WTC11 (cell line): ENCODE data around the gene VWA7. TPM values are rescaled to one million over a fixed set of nuclear protein-coding genes. Genes with fewer than 3 reads are reported as not detected.
A peak's percentile ranks its signal among the peaks of the same experiment; 100 is the strongest.

Source experiments
- ATAC-seq: fragments of 200-7000 bp; cut with Tn5 transposase; 2 replicates; pipeline ENCODE4 v1.10.0; 2021; ENCODE audit warnings: mild to moderate bottlenecking, moderate library complexity
- CTCF ChIA-PET: fragments of 300-600 bp; sonication (Branson Sonifier 250); formaldehyde crosslinking; loops from one replicate; lab custom pipeline; 2021; ENCODE audit warnings: antibody characterized with exemption; lab: Charles Lee
- POLR2A ChIA-PET: fragments of 350-600 bp; sonication (Branson Sonifier 250); formaldehyde crosslinking; loops from one replicate; lab custom pipeline; 2021; ENCODE audit warnings: antibody characterized with exemption; lab: Charles Lee
- DNase-seq: peaks from one replicate; pipeline ENCODE4 v3.0.0; 2021; ENCODE audit warnings: low spot score
- H3K27ac Mint-ChIP-seq: 2 replicates; pipeline ENCODE4 v1.8.0; 2021; ENCODE audit warnings: mixed read lengths
- H3K27me3 Mint-ChIP-seq: 2 replicates; pipeline ENCODE4 v1.8.0; 2021; ENCODE audit warnings: low read depth, mild to moderate bottlenecking, moderate library complexity, mixed read lengths
- H3K36me3 Mint-ChIP-seq: 2 replicates; pipeline ENCODE4 v1.8.0; 2021; ENCODE audit warnings: mixed read lengths
- H3K4me1 Mint-ChIP-seq: 2 replicates; pipeline ENCODE4 v1.8.0; 2022; ENCODE audit warnings: mixed read lengths
- H3K4me3 Mint-ChIP-seq: 2 replicates; pipeline ENCODE4 v1.8.0; 2021; ENCODE audit warnings: mild to moderate bottlenecking, moderate library complexity, mixed read lengths
- H3K9me3 Mint-ChIP-seq: 2 replicates; pipeline ENCODE4 v1.8.0; 2021; ENCODE audit warnings: mixed read lengths
- CREM ChIP-seq: sonication (generic); formaldehyde crosslinking; IDR thresholded peaks from 2 replicates; pipeline ENCODE4 v1.8.1; 2022; ENCODE audit warnings: mild to moderate bottlenecking, missing genetic modification reagents, moderate library complexity
- E2F5 ChIP-seq: sonication (generic); formaldehyde crosslinking; IDR thresholded peaks from 2 replicates; pipeline ENCODE4 v1.8.1; 2022; ENCODE audit warnings: mild to moderate bottlenecking, moderate library complexity, missing genetic modification reagents
- FOXJ3 ChIP-seq: sonication (generic); formaldehyde crosslinking; IDR thresholded peaks from 2 replicates; pipeline ENCODE4 v1.9.0; 2021; ENCODE audit warnings: missing genetic modification reagents, mild to moderate bottlenecking, borderline replicate concordance
- MLX ChIP-seq: sonication (generic); formaldehyde crosslinking; IDR thresholded peaks from 2 replicates; pipeline ENCODE4 v1.8.1; 2023; ENCODE audit warnings: mild to moderate bottlenecking, missing genetic modification reagents, moderate library complexity
- NR1H2 ChIP-seq: sonication (generic); formaldehyde crosslinking; IDR thresholded peaks from 2 replicates; pipeline ENCODE4 v1.9.0; 2021; ENCODE audit warnings: mild to moderate bottlenecking, moderate library complexity, missing genetic modification reagents
- SMAD3 ChIP-seq: sonication (generic); formaldehyde crosslinking; IDR thresholded peaks from 2 replicates; pipeline ENCODE4 v1.8.0; 2022; ENCODE audit warnings: missing genetic modification reagents, mild to moderate bottlenecking, borderline replicate concordance
- TCF7 ChIP-seq: sonication (generic); formaldehyde crosslinking; IDR thresholded peaks from 2 replicates; pipeline ENCODE4 v1.8.0; 2022; ENCODE audit warnings: mild to moderate bottlenecking, low read depth, missing genetic modification reagents, moderate library complexity
- TP53 ChIP-seq: sonication (generic); formaldehyde crosslinking; IDR thresholded peaks from 2 replicates; pipeline ENCODE4 v1.8.1; 2023; ENCODE audit warnings: mild to moderate bottlenecking, missing genetic modification reagents
- ZBTB21 ChIP-seq: sonication (generic); formaldehyde crosslinking; IDR thresholded peaks from 2 replicates; pipeline ENCODE4 v1.8.1; 2023; ENCODE audit warnings: mild to moderate bottlenecking, missing genetic modification reagents, borderline replicate concordance
- ZNF138 ChIP-seq: sonication (generic); formaldehyde crosslinking; conservative IDR thresholded peaks from 2 replicates; pipeline ENCODE4 v1.8.1; 2022; ENCODE audit warnings: mild to moderate bottlenecking, moderate library complexity, missing genetic modification reagents
- ZNF219 ChIP-seq: sonication (generic); formaldehyde crosslinking; IDR thresholded peaks from 2 replicates; pipeline ENCODE4 v1.8.0; 2023; ENCODE audit warnings: missing genetic modification reagents, mild to moderate bottlenecking, borderline replicate concordance
- ZNF416 ChIP-seq: fragments of 250-450 bp; sonication (Bioruptor Pico); IDR thresholded peaks from 2 replicates; pipeline ENCODE4 v1.9.0; 2021; ENCODE audit warnings: mild to moderate bottlenecking, inconsistent platforms
- ZNF425 ChIP-seq: fragments of 250-450 bp; sonication (Bioruptor Pico); conservative IDR thresholded peaks from 2 replicates; pipeline ENCODE4 v1.9.0; 2021; ENCODE audit warnings: mild to moderate bottlenecking
- ZNF532 ChIP-seq: fragments of 250-450 bp; sonication (Bioruptor Pico); IDR thresholded peaks from 2 replicates; pipeline ENCODE4 v1.9.0; 2021; ENCODE audit warnings: mild to moderate bottlenecking, borderline replicate concordance
- ZNF671 ChIP-seq: fragments of 250-450 bp; sonication (Bioruptor Pico); IDR thresholded peaks from 2 replicates; pipeline ENCODE4 v1.8.0; 2021; ENCODE audit warnings: mild to moderate bottlenecking
- total RNA-seq: library from RNA; stranded (reverse); gene quantifications from 3 replicates; pipeline ENCODE4 v1.2.3, GENCODE V29; 2021
- TF ChIP-seq, protein P1 (sequence below): sonication (generic); formaldehyde crosslinking; IDR thresholded peaks from 2 replicates; pipeline ENCODE4 v1.8.1; 2022; ENCODE audit warnings: low read depth, missing genetic modification reagents, borderline replicate concordance
- TF ChIP-seq, protein P2 (sequence below): fragments of 250-450 bp; sonication (Bioruptor Pico); IDR thresholded peaks from 2 replicates; pipeline ENCODE4 v1.9.0; 2021; ENCODE audit warnings: mild to moderate bottlenecking

VWA7 gene
- total RNA-seq, 1 experiment from 2014 or later: 1.8 TPM

GRCh38 chr6:31764198-31764597, 12.9 kb downstream of the VWA7 start:
- Mint-ChIP-seq H3K27ac (no peak overlapping the region), H3K9me3 (no peaks in the 10 kb centered on the region), H3K36me3 (peaks cover 22% of the 10 kb centered on the region), H3K4me1 (peaks cover 23% of the 10 kb centered on the region), H3K4me3 (no peak overlapping the region), H3K27me3 (no peaks in the 10 kb centered on the region; the same call in 1 of the 2 replicates)
- ATAC-seq: no peak
- no peak for DNase-seq
- POLR2A ChIA-PET: interaction anchor here (0.5 kb wide), 1 partner anchor 83 kb away, joined by 3 read pairs; the partner anchor contains the start of gene LY6G5C
- CTCF ChIA-PET: interaction anchor here (0.8 to 1.3 kb wide), 3 partner anchors 9 to 75 kb away, joined by 3 to 6 read pairs (median 5); no protein-coding TSS in a partner anchor
- TF ChIP-seq ZNF532 (CRISPR knock-in tag): no peak
- no peak for TF ChIP-seq NR1H2 (CRISPR knock-in tag)
- TF ChIP-seq, protein P1, sequence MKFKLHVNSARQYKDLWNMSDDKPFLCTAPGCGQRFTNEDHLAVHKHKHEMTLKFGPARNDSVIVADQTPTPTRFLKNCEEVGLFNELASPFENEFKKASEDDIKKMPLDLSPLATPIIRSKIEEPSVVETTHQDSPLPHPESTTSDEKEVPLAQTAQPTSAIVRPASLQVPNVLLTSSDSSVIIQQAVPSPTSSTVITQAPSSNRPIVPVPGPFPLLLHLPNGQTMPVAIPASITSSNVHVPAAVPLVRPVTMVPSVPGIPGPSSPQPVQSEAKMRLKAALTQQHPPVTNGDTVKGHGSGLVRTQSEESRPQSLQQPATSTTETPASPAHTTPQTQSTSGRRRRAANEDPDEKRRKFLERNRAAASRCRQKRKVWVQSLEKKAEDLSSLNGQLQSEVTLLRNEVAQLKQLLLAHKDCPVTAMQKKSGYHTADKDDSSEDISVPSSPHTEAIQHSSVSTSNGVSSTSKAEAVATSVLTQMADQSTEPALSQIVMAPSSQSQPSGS (CRISPR knock-in tag): no peak
- TF ChIP-seq TCF7 (CRISPR knock-in tag): no peak
- no peak for TF ChIP-seq E2F5 (CRISPR knock-in tag)
- TF ChIP-seq ZNF425: no peak
- no peak for TF ChIP-seq SMAD3 (CRISPR knock-in tag)
- no peak for TF ChIP-seq ZNF671 (CRISPR knock-in tag)

GRCh38 chr6:31763619-31763940, 13.5 kb downstream of the VWA7 start:
- H3K36me3 Mint-ChIP-seq: peaks cover 22% of the 10 kb centered on the region
- DNase-seq: peak; percentile 33
- H3K27me3 Mint-ChIP-seq: no peaks in the 10 kb centered on the region; the same call in 1 of the 2 replicates
- no peaks in the 10 kb centered on the region for H3K9me3 Mint-ChIP-seq
- peaks cover 23% of the 10 kb centered on the region for H3K4me1 Mint-ChIP-seq
- H3K27ac Mint-ChIP-seq: 0 out of 2 replicates have a peak overlapping the region, but pooled peaks have one; percentile 7
- POLR2A ChIA-PET: interaction anchor here (0.5 to 0.8 kb wide), 2 partner anchors 11 to 82 kb away, joined by 3 read pairs; partner anchors contain the start of gene LY6G5C
- peak; percentile 41 for ATAC-seq
- CTCF ChIA-PET: interaction anchor here (0.8 to 1.3 kb wide), 3 partner anchors 10 to 74 kb away, joined by 3 to 6 read pairs (median 5); no protein-coding TSS in a partner anchor
- no peak overlapping the region for H3K4me3 Mint-ChIP-seq
- no peak for TF ChIP-seq ZBTB21 (CRISPR knock-in tag)
- no peak for TF ChIP-seq TP53 (CRISPR knock-in tag)
- no peak for TF ChIP-seq ZNF138 (CRISPR knock-in tag)
- no peak for TF ChIP-seq FOXJ3 (CRISPR knock-in tag)
- no peak for TF ChIP-seq E2F5 (CRISPR knock-in tag)
- TF ChIP-seq MLX: no peak
- TF ChIP-seq ZNF425: no peak
- TF ChIP-seq, protein P2, sequence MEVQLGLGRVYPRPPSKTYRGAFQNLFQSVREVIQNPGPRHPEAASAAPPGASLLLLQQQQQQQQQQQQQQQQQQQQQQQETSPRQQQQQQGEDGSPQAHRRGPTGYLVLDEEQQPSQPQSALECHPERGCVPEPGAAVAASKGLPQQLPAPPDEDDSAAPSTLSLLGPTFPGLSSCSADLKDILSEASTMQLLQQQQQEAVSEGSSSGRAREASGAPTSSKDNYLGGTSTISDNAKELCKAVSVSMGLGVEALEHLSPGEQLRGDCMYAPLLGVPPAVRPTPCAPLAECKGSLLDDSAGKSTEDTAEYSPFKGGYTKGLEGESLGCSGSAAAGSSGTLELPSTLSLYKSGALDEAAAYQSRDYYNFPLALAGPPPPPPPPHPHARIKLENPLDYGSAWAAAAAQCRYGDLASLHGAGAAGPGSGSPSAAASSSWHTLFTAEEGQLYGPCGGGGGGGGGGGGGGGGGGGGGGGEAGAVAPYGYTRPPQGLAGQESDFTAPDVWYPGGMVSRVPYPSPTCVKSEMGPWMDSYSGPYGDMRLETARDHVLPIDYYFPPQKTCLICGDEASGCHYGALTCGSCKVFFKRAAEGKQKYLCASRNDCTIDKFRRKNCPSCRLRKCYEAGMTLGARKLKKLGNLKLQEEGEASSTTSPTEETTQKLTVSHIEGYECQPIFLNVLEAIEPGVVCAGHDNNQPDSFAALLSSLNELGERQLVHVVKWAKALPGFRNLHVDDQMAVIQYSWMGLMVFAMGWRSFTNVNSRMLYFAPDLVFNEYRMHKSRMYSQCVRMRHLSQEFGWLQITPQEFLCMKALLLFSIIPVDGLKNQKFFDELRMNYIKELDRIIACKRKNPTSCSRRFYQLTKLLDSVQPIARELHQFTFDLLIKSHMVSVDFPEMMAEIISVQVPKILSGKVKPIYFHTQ (CRISPR knock-in tag): no peak
- no peak for TF ChIP-seq CREM (CRISPR knock-in tag)
- no peak for TF ChIP-seq ZNF219
- TF ChIP-seq ZNF416 (CRISPR knock-in tag): no peak
